MM.1S (cell line): ENCODE measurements around the gene OR10H5.

ENCODE experiments used
- DNase-seq: peaks from one replicate; pipeline ENCODE4 v3.0.0-alpha.2; 2015
- H2AFZ ChIP-seq: fragments of 300-600 bp; sonication (generic); 2 replicates; pipeline ENCODE4 v1.6.0; 2016; ENCODE audit warnings: antibody characterized with exemption, low read length
- H3F3A ChIP-seq: fragments of 300-600 bp; sonication (generic); 2 replicates; pipeline ENCODE4 v1.6.1; 2016; ENCODE audit warnings: mild to moderate bottlenecking, antibody characterized with exemption, low read length, moderate library complexity, mixed read lengths; ENCODE audit not compliant: insufficient read depth
- H3K27ac ChIP-seq: fragments of 300-600 bp; sonication (generic); 2 replicates; pipeline ENCODE4 v1.5.1; 2016; ENCODE audit warnings: mild to moderate bottlenecking, low read length
- H3K27me3 ChIP-seq: fragments of 300-600 bp; sonication (generic); replicated peaks from 2 replicates; pipeline ENCODE4 v1.6.0; 2016; ENCODE audit warnings: low read length; ENCODE audit not compliant: insufficient read depth
- H3K36me3 ChIP-seq: fragments of 300-600 bp; sonication (generic); replicated peaks from 2 replicates; pipeline ENCODE4 v1.6.1; 2016; ENCODE audit warnings: mild to moderate bottlenecking, low read length, mixed read lengths; ENCODE audit not compliant: insufficient read depth
- H3K4me1 ChIP-seq: fragments of 300-600 bp; sonication (generic); 2 replicates; pipeline ENCODE4 v1.6.1; 2016; ENCODE audit warnings: low read length, mixed read lengths
- H3K4me2 ChIP-seq: fragments of 300-600 bp; sonication (generic); 2 replicates; pipeline ENCODE4 v1.6.0; 2016; ENCODE audit warnings: low read depth, low read length
- H3K4me3 ChIP-seq: fragments of 300-600 bp; sonication (generic); 2 replicates; pipeline ENCODE4 v1.5.1; 2016; ENCODE audit warnings: low read length, mixed read lengths
- H3K79me2 ChIP-seq: fragments of 300-600 bp; sonication (generic); 2 replicates; pipeline ENCODE4 v1.6.1; 2016; ENCODE audit warnings: mixed run types, low read length, mixed read lengths
- H3K9ac ChIP-seq: fragments of 300-600 bp; sonication (generic); 2 replicates; pipeline ENCODE4 v1.6.1; 2016; ENCODE audit warnings: low read length, mixed read lengths
- H3K9me2 ChIP-seq: fragments of 300-600 bp; sonication (generic); replicated peaks from 2 replicates; pipeline ENCODE4 v1.6.1; 2016; ENCODE audit warnings: mild to moderate bottlenecking, low read length, mixed read lengths; ENCODE audit not compliant: insufficient read depth
- H3K9me3 ChIP-seq: fragments of 300-600 bp; sonication (generic); replicated peaks from 2 replicates; pipeline ENCODE4 v1.6.1; 2016; ENCODE audit warnings: mild to moderate bottlenecking, low read length, mixed read lengths; ENCODE audit not compliant: insufficient read depth
- H4K20me1 ChIP-seq: fragments of 300-600 bp; sonication (generic); 2 replicates; pipeline ENCODE4 v1.6.1; 2016; ENCODE audit warnings: mild to moderate bottlenecking, low read length, moderate library complexity, mixed read lengths; ENCODE audit not compliant: insufficient read depth
- CTCF ChIP-seq: fragments of 300-600 bp; sonication (generic); IDR thresholded peaks from 2 replicates; pipeline ENCODE4 v1.5.1; 2016; ENCODE audit warnings: antibody characterized with exemption, low read length, mixed read lengths
- EZH2 ChIP-seq: fragments of 300-600 bp; sonication (generic); optimal IDR thresholded peaks from 2 replicates; pipeline ENCODE3; 2017; ENCODE audit warnings: low read depth, mild to moderate bottlenecking, antibody characterized with exemption, low read length, mixed read lengths
- EZH2phosphoT487 ChIP-seq: fragments of 300-600 bp; sonication (generic); IDR thresholded peaks from 2 replicates; pipeline ENCODE4 v1.6.1; 2018; ENCODE audit warnings: antibody characterized with exemption, low read length

The OR10H5 gene

GRCh38 chr19:15812060-15812722, 24.7 kb downstream of the OR10H5 start:
- no peaks in the 10 kb centered on the region for H4K20me1 ChIP-seq
- H2AFZ ChIP-seq, result no peak overlapping the region
- H3K9me3 ChIP-seq, result no peaks in the 10 kb centered on the region
- TF ChIP-seq CTCF (no peak), EZH2 (no peak), EZH2phosphoT487 (no peak)
- H3K79me2 ChIP-seq, result no peaks in the 10 kb centered on the region
- H3K4me1 ChIP-seq, result no peaks in the 10 kb centered on the region
- no peaks in the 10 kb centered on the region for H3F3A ChIP-seq
- H3K9me2 ChIP-seq, result no peaks in the 10 kb centered on the region
- no peaks in the 10 kb centered on the region for H3K36me3 ChIP-seq
- H3K4me2 ChIP-seq, result no peak overlapping the region
- H3K9ac ChIP-seq, result no peak overlapping the region
- H3K4me3 ChIP-seq, result no peak overlapping the region
- peaks cover 58% of the 10 kb centered on the region for H3K27me3 ChIP-seq
- DNase-seq, result no peak
- H3K27ac ChIP-seq, result no peak overlapping the region

GRCh38 chr19:15813916-15814315, 26.5 kb downstream of the OR10H5 start:
- Histone ChIP-seq H3K9me2 (no peaks in the 10 kb centered on the region), H3K4me1 (no peaks in the 10 kb centered on the region), H4K20me1 (no peaks in the 10 kb centered on the region), H3K4me2 (no peak overlapping the region), H3K4me3 (no peak overlapping the region), H3F3A (no peaks in the 10 kb centered on the region), H3K27me3 (peaks cover 71% of the 10 kb centered on the region), H3K9me3 (no peaks in the 10 kb centered on the region), H3K36me3 (no peaks in the 10 kb centered on the region), H3K79me2 (no peaks in the 10 kb centered on the region), H3K27ac (no peak overlapping the region), H2AFZ (no peak overlapping the region), H3K9ac (no peak overlapping the region)
- DNase-seq, result no peak
- TF ChIP-seq CTCF, result no peak
- no peak for TF ChIP-seq EZH2
- no peak for TF ChIP-seq EZH2phosphoT487

GRCh38 chr19:15815306-15815705, 27.8 kb downstream of the OR10H5 start, which contains the start of gene OR10H1:
OR10H1 (minus strand) TSS chr19:15815664; CDS start chr19:15808037, 7,627 bp downstream.
- no peaks in the 10 kb centered on the region for H3K79me2 ChIP-seq
- H3K27me3 ChIP-seq, result peaks cover 75% of the 10 kb centered on the region
- no peak for TF ChIP-seq EZH2phosphoT487
- no peak for TF ChIP-seq CTCF
- no peak for TF ChIP-seq EZH2
- no peaks in the 10 kb centered on the region for H4K20me1 ChIP-seq
- no peak for DNase-seq
- no peak within 1 kb of the TSS for H3K9ac ChIP-seq
- H3K4me1 ChIP-seq, result no peaks in the 10 kb centered on the region
- H3K9me2 ChIP-seq, result no peaks in the 10 kb centered on the region
- no peak within 1 kb of the TSS for H2AFZ ChIP-seq
- no peaks in the 10 kb centered on the region for H3K9me3 ChIP-seq
- H3K4me2 ChIP-seq, result no peak within 1 kb of the TSS
- no peak within 1 kb of the TSS for H3K4me3 ChIP-seq
- H3K36me3 ChIP-seq, result no peaks in the 10 kb centered on the region
- H3F3A ChIP-seq, result no peaks in the 10 kb centered on the region
- no peak within 1 kb of the TSS for H3K27ac ChIP-seq
